Jurkat, Clone E6-1 (cell line): ENCODE results near the gene IVD.
A peak's percentile ranks its signal among the peaks of the same experiment; 100 is the strongest.

Source experiments
- DNase-seq: peaks from one replicate; pipeline ENCODE4 v3.0.0-alpha.2; 2011; ENCODE audit warnings: low read depth, low spot score
- H3K4me3 ChIP-seq: 2 replicates; pipeline ENCODE4 v1.5.1; 2011; ENCODE audit warnings: mild to moderate bottlenecking, low read length, control low read depth, moderate library complexity

Gene IVD

DNA sequence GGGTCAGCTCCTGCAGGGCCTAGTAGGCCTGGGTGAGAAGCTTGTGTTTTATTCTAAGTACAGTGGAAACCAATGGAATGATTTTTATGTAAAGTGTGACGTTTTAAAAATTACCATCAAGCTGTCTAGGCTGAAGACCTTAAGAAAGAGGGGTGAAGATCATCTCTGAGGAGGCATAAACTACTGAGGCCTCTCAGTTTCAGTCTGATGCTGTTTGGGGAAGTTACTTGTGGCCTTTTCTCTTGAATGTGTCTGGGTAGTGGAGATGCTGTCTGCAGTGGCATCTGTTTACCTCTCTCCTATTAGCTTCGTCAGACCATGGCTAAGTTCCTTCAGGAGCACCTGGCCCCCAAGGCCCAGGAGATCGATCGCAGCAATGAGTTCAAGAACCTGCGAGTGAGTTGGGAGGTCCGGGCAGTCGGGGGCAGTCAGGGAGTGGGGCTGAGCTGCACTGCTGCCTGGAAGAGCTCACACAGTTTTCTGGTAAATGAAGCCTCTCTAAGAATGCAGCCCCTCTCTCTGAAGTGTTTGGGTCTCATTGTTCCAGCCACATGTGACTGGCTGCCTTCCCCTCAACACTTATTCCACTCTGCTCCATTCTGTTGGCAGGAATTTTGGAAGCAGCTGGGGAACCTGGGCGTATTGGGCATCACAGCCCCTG is 1.9 kb downstream of the IVD start:
- H3K4me3 ChIP-seq, result no peak overlapping the region
- no peak for DNase-seq

DNA sequence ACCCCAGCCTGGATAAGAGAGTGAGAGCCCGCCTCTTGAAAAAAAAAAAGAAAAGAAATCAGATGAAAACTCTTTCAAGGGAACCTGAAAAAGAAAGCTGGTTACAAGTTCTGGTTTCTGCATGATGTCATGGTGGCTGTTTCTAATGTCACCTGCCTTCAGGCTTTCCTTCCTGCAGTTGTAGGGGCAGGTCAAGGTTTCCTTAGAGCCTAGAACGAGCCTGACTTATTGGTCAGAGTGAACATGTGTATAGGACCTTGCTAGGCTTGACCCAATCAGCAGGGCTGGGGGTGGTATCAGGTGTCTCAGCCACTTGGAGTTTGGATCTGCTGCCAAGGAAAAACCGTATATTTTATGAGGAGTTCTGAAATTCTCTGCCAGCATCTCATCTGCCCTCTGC is 3.8 kb downstream of the IVD start:
- H3K4me3 ChIP-seq, result no peak overlapping the region
- DNase-seq, result no peak

DNA sequence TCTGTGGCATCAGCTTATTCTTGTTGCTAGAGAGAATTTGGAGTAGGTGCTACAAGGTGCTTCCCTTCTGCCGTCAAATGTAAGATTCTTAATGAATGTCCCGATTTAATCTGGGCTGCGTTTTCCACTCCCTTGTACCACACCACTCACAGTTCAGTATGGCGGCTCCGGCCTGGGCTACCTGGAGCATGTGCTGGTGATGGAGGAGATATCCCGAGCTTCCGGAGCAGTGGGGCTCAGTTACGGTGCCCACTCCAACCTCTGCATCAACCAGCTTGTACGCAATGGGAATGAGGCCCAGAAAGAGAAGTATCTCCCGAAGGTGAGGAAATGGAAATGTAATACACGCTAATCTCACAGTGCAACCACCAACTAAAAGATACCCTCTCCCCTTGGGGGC is 4.9 kb downstream of the IVD start:
- no peak overlapping the region for H3K4me3 ChIP-seq
- no peak for DNase-seq

DNA sequence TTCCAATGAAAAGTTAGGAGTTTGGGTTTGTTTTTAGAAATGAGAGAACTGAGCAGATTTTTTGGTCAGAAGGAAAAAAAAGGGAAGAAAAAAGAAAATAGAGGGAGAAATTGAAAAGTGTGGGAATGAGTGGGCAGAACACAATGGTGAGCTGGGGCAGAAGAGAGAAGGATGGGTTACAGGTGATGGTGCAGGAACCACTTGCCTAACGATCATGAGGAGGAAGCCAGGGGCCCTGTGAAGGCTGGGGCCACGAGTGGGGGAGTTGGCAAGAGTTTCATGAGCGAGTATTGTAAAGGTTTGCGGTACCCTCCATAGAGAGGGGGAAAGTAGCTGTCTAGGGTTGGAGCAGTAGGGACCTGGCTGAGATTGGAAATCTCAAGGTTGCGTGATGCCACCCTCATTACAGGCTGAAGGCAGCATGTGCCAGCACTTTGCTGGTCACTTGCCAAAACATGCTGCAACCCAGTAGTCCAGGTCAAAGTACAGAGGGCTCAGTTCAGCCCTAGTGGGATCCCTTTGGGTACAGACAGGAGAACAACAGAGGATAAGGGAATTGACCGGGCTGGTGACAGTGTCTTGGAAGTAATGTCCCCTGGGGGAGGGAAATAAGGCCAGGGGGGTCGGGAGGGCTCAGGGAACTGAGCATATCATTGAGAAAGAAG is 6.6 kb downstream of the IVD start:
- DNase-seq, result no peak
- H3K4me3 ChIP-seq, result no peak overlapping the region

DNA sequence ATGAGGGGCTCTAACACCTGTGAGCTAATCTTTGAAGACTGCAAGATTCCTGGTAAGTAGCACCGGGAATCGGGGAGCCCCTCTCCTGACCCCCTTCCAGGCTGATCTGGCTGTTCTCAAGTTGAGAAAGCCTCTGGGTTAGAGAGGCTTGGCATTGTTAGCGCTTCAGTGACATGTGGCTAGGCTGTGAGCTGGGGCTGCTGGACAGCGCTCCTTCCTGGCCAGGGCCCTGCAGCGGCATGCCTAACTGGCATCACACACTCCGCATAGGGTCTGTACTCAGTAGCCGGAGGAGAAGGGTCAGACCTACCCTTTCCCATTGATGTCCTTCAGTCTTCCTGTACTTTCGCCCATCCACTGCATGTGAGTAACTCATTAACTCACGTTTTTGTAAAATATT is 7.4 kb downstream of the IVD start:
- H3K4me3 ChIP-seq, result no peak overlapping the region
- no peak for DNase-seq

DNA sequence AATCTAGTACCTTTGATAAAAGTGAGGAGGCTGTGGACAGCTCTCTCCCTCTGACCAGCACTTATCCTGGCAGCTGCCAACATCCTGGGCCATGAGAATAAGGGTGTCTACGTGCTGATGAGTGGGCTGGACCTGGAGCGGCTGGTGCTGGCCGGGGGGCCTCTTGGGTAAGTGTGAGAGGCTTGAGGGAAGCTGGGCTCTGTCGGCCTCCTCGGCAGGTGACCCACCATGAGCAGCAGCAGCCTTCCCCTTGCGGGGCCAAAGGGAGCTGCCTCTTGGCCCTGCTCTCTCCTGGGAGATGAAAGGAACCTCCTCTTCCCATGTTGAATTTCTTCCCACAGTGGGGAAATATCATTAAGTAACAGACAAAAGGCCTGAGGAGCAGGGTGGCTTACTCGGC is 9.2 kb downstream of the IVD start:
- no peak for DNase-seq
- H3K4me3 ChIP-seq, result no peak overlapping the region

DNA sequence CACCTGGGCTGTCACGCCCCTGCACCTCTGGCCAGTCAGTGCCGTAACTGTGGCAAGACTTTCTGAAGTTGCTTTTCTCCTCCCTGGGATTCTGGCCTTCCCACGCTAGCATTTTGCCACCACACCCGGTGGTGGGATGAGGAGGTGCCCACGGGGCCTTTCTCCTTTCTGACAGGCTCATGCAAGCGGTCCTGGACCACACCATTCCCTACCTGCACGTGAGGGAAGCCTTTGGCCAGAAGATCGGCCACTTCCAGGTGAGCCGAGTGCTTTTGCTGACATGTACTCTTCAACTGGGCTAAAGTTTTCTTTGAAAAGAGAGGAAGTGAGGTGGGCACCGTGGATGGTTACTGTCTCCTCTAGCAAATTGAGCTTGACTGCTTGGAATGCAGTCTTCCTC is 9.6 kb downstream of the IVD start:
- DNase-seq, result no peak
- H3K4me3 ChIP-seq, result no peak overlapping the region

DNA sequence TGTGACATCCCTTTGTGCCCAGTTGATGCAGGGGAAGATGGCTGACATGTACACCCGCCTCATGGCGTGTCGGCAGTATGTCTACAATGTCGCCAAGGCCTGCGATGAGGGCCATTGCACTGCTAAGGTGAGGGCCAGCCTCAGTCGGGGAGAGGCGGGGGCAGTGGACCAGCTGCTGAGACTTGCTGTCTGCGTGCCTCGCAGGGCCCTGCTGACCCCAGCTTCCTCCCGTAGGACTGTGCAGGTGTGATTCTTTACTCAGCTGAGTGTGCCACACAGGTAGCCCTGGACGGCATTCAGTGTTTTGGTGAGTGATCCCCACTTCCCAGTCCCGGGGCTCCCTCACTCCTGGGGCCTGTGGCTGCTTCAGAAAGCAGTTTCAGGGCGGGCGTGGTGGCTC is 10.5 kb downstream of the IVD start:
- H3K4me3 ChIP-seq, result no peak overlapping the region
- DNase-seq, result no peak

GRCh38 chr15:40418126-40418525 is 12.5 kb downstream of the IVD start:
- H3K4me3 ChIP-seq, result no peak overlapping the region
- DNase-seq, result no peak

GRCh38 chr15:40420071-40420713 is 14.6 kb downstream of the IVD start:
- no peak overlapping the region for H3K4me3 ChIP-seq
- DNase-seq, result no peak

GRCh38 chr15:40420793-40421192 is 15.2 kb downstream of the IVD start:
- DNase-seq, result no peak
- H3K4me3 ChIP-seq, result no peak overlapping the region

GRCh38 chr15:40421246-40422157 is 15.9 kb downstream of the IVD start:
- peak overlapping the region; percentile 21; the same call in 1 of the 2 replicates for H3K4me3 ChIP-seq
- DNase-seq, result peak; percentile 54

- H3K4me3 ChIP-seq, result no peak overlapping the region
Observed at GRCh38 chr15:40424483-40425115, 19.0 kb downstream of the IVD start.

DNA sequence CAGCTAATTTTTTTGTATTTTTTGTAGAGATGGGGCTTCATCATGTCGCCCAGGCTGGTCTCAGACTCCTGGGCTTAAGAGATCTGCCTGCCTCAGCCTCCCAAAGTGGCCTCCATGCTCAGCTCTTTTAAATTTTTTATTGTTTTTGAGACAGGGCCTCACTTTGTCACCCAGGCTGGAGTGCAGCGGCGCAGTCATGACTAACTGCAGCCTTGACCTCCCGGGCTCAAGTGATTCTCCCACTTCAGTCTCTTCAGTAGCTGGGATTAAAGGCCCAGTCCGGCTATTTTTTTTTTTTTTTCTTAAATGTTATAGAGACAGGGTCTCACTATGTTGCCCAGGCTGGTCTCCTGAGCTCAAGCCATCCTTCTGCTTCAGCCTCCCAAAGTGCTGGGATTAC is 20.1 kb downstream of the IVD start:
- H3K4me3 ChIP-seq, result no peak overlapping the region
- DNase-seq, result no peak

More at GRCh38 chr15:40424483-40425115, 19.0 kb downstream of the IVD start:
- DNase-seq, result no peak

GRCh38 chr15:40427188-40427587 is 21.6 kb downstream of the IVD start:
- H3K4me3 ChIP-seq, result no peak overlapping the region
- DNase-seq, result no peak

GRCh38 chr15:40428185-40428584 is 22.6 kb downstream of the IVD start:
- H3K4me3 ChIP-seq, result no peak overlapping the region
- DNase-seq, result no peak

- H3K4me3 ChIP-seq, result no peak overlapping the region
- no peak for DNase-seq
Observed at GRCh38 chr15:40429068-40429710, 23.6 kb downstream of the IVD start.

GRCh38 chr15:40430271-40430805 is 24.7 kb downstream of the IVD start:
- DNase-seq, result no peak

More at GRCh38 chr15:40430271-40430805, 24.7 kb downstream of the IVD start:
- no peak overlapping the region for H3K4me3 ChIP-seq
